Measurements from ENCODE around the gene PTMA.

GRCh38 chr2:231687961-231688360 lies 20.4 kb upstream of the PTMA start:
- TF ChIP-seq, protein P1, sequence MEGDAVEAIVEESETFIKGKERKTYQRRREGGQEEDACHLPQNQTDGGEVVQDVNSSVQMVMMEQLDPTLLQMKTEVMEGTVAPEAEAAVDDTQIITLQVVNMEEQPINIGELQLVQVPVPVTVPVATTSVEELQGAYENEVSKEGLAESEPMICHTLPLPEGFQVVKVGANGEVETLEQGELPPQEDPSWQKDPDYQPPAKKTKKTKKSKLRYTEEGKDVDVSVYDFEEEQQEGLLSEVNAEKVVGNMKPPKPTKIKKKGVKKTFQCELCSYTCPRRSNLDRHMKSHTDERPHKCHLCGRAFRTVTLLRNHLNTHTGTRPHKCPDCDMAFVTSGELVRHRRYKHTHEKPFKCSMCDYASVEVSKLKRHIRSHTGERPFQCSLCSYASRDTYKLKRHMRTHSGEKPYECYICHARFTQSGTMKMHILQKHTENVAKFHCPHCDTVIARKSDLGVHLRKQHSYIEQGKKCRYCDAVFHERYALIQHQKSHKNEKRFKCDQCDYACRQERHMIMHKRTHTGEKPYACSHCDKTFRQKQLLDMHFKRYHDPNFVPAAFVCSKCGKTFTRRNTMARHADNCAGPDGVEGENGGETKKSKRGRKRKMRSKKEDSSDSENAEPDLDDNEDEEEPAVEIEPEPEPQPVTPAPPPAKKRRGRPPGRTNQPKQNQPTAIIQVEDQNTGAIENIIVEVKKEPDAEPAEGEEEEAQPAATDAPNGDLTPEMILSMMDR (IDR thresholded peaks at IDR 0.05; ENCODE audit: low read depth, low read length, poor library complexity, severe bottlenecking): no peak
- TF ChIP-seq EZH2phosphoT487 (IDR thresholded peaks at IDR 0.05; ENCODE audit: borderline replicate concordance, low read length): no peak

Data from DOHH2 (cell line).